GM23338 (cell line): ENCODE data around the gene HSPD1.

Experiments
- CREB1 ChIP-seq: fragments of 250-450 bp; sonication (Bioruptor Pico); IDR thresholded peaks from 2 replicates; pipeline ENCODE4 v1.5.0; 2020; ENCODE audit warnings: low read depth, mild to moderate bottlenecking, moderate library complexity
- EZH2phosphoT487 ChIP-seq: fragments of 200-600 bp; sonication (generic); IDR thresholded peaks from one replicate; pipeline ENCODE4 v1.8.1; 2018; ENCODE audit warnings: antibody characterized with exemption; ENCODE audit not compliant: unreplicated experiment
- TF ChIP-seq, protein P1 (sequence below): IDR thresholded peaks from one replicate; pipeline ENCODE4 v1.6.1; 2018; ENCODE audit warnings: antibody characterized with exemption; ENCODE audit not compliant: unreplicated experiment

DNA sequence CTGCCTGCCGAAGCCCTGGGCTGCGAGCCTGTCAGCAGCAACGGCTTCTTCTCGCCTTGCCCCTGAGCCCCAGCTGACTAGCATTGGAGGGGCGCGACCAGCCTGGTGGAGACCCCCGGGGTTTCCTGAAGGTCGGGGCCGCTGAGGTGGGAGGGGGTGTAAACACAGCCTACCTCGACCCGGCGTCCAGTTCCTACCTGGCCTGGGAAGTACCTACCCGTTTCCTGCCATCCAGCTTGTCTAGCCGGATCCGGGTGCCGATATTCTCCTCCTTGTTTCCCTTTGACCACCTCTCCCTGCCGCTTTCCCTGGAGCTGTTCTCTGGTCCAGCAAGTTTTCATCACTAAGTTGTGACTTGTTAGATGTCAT is 16.7 kb upstream of the HSPD1 start:
- TF ChIP-seq CREB1 (CRISPR knock-in tag) (no peak), EZH2phosphoT487 (no peak)
- TF ChIP-seq, protein P1, sequence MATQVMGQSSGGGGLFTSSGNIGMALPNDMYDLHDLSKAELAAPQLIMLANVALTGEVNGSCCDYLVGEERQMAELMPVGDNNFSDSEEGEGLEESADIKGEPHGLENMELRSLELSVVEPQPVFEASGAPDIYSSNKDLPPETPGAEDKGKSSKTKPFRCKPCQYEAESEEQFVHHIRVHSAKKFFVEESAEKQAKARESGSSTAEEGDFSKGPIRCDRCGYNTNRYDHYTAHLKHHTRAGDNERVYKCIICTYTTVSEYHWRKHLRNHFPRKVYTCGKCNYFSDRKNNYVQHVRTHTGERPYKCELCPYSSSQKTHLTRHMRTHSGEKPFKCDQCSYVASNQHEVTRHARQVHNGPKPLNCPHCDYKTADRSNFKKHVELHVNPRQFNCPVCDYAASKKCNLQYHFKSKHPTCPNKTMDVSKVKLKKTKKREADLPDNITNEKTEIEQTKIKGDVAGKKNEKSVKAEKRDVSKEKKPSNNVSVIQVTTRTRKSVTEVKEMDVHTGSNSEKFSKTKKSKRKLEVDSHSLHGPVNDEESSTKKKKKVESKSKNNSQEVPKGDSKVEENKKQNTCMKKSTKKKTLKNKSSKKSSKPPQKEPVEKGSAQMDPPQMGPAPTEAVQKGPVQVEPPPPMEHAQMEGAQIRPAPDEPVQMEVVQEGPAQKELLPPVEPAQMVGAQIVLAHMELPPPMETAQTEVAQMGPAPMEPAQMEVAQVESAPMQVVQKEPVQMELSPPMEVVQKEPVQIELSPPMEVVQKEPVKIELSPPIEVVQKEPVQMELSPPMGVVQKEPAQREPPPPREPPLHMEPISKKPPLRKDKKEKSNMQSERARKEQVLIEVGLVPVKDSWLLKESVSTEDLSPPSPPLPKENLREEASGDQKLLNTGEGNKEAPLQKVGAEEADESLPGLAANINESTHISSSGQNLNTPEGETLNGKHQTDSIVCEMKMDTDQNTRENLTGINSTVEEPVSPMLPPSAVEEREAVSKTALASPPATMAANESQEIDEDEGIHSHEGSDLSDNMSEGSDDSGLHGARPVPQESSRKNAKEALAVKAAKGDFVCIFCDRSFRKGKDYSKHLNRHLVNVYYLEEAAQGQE = no peak
